Fibroblast of pulmonary artery (primary cell): ENCODE data around the gene SLC22A23.

ENCODE experiments used
- DNase-seq: peaks from one replicate; pipeline ENCODE4 v3.0.0-alpha.2; 2010; ENCODE audit warnings: low read depth
- H3K4me3 ChIP-seq: replicated peaks from 2 replicates; pipeline ENCODE4 v1.5.1; 2011; ENCODE audit warnings: low read depth, mild to moderate bottlenecking, control low read depth, low read length, moderate library complexity
- CTCF ChIP-seq: IDR thresholded peaks from 2 replicates; pipeline ENCODE4 v1.5.1; 2011; ENCODE audit warnings: mild to moderate bottlenecking, control low read depth, low read length, inconsistent platforms; ENCODE audit errors: missing control alignments

Gene SLC22A23

GRCh38 chr6:3288711-3289663 lies 167.9 kb downstream of the SLC22A23 start:
- no peak overlapping the region for H3K4me3 ChIP-seq
- DNase-seq, result no peak
- TF ChIP-seq CTCF, result no peak

- no peak for DNase-seq
- H3K4me3 ChIP-seq, result no peak overlapping the region
- no peak for TF ChIP-seq CTCF
Measured at GRCh38 chr6:3287976-3288707, 168.7 kb downstream of the SLC22A23 start.

- no peak for DNase-seq
- H3K4me3 ChIP-seq, result no peak overlapping the region
- TF ChIP-seq CTCF, result no peak
Measured at GRCh38 chr6:3287308-3287707, 169.5 kb downstream of the SLC22A23 start.

- TF ChIP-seq CTCF, result no peak
- H3K4me3 ChIP-seq, result no peak overlapping the region
- DNase-seq, result no peak
Measured at GRCh38 chr6:3286641-3287171, 170.1 kb downstream of the SLC22A23 start.

- H3K4me3 ChIP-seq, result no peak overlapping the region
- no peak for DNase-seq
- TF ChIP-seq CTCF, result no peak
Measured at GRCh38 chr6:3285732-3286131, 171.1 kb downstream of the SLC22A23 start.

GRCh38 chr6:3285049-3285639 lies 171.7 kb downstream of the SLC22A23 start:
- no peak for TF ChIP-seq CTCF
- no peak overlapping the region for H3K4me3 ChIP-seq
- DNase-seq, result no peak
